Breast epithelium (tissue), 4 donors: ENCODE data around the gene PGGHG. TPM values are rescaled to one million over a fixed set of nuclear protein-coding genes. Genes with fewer than 3 reads are reported as not detected.

ENCODE experiments used
- DNase-seq, 2 donors: peaks; one replicate each; pipeline ENCODE4 v3.0.0-alpha.2; 2019; ENCODE audit warnings: low spot score in 2 of 2
- H3K27ac ChIP-seq, 2 donors: fragments of 200-600 bp; sonication (generic) in 1 of 2; one replicate each; pipeline ENCODE4 v1.5.1; 2016 to 2019; ENCODE audit warnings: mild to moderate bottlenecking in 1 of 2
- H3K27me3 ChIP-seq, 2 donors: fragments of 200-600 bp; sonication (generic) in 1 of 2; one replicate each; pipeline versions ENCODE4 v1.5.1 to v1.6.0; 2017 to 2019; ENCODE audit warnings: control low read depth in 1 of 2, mild to moderate bottlenecking in 1 of 2
- H3K36me3 ChIP-seq: fragments of 200-600 bp; one replicate; pipeline ENCODE4 v1.5.1; 2019
- H3K4me1 ChIP-seq, 2 donors: fragments of 200-600 bp; sonication (generic); one replicate each; pipeline ENCODE4 v1.5.1; 2016 to 2019; ENCODE audit warnings: control low read depth in 1 of 2
- H3K4me3 ChIP-seq, 3 donors: fragments of 200-600 bp; sonication (generic); 1 replicate in 2 of 3; 2 replicates in 1 of 3; pipeline ENCODE4 v1.5.1; 2016 to 2019; ENCODE audit warnings: mild to moderate bottlenecking in 3 of 3, moderate library complexity in 2 of 3
- H3K9me3 ChIP-seq, 2 donors: fragments of 200-600 bp; sonication (generic) in 1 of 2; one replicate each; pipeline ENCODE4 v1.5.1; 2016 to 2019; ENCODE audit warnings: control low read depth in 1 of 2
- POLR2A ChIP-seq: fragments of 450-650 bp; IDR thresholded peaks from one replicate; pipeline ENCODE4 v1.6.1; 2016; ENCODE audit warnings: antibody characterized with exemption, mild to moderate bottlenecking, moderate library complexity
- POLR2AphosphoS5 ChIP-seq, 3 donors: sonication (generic); formaldehyde crosslinking; IDR thresholded peaks; one replicate each; pipeline ENCODE4 v1.6.1; 2017; ENCODE audit warnings: antibody characterized with exemption in 3 of 3
- intact Hi-C: fragments of 100-400 bp; cut with DNase I; formaldehyde crosslinking; loops from one replicate; pipeline ENCODE4 v1.15.1; 2023; ENCODE audit warnings: low total_unique reads
- total RNA-seq, 3 donors: library from RNA; depleted of rRNA; stranded (reverse); fragments of >200 nt; gene quantifications; one replicate each; pipeline ENCODE4 v1.1.0, GENCODE V29; 2016
- TF ChIP-seq, protein P1 (sequence below), 3 donors: fragments of 450-650 bp; IDR thresholded peaks; one replicate each; pipeline ENCODE4 v1.5.1; 2016 to 2017; ENCODE audit warnings: antibody characterized with exemption in 3 of 3, mild to moderate bottlenecking in 3 of 3, moderate library complexity in 3 of 3

PGGHG gene
- total RNA-seq, 3 donors from 2014 or later, result 13.0 to 63.9 (median 37.3) TPM

DNA sequence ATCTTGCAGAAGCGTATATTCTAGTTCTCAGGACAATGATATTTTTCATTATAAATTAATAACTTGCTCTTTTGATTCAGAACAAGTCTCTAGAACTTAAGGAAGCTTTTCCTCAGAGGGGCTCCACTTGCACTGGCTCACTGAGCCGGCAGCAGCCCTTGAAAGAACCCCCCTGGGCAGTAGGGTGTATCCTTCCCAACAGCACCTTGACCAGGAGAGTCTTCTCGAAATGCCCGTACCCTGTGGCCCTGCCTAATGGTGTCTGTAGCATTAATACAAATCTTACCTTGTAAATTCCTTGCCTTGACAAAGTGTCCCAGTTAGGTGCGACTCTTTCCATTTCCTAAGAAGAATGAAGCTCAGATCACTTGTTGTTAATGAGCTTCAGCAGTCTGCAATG lies 38.7 kb upstream of the PGGHG start:
- H3K36me3 ChIP-seq, result peaks cover 10% of the 10 kb centered on the region
- H3K4me3 ChIP-seq, result no peak overlapping the region
- TF ChIP-seq, protein P1, sequence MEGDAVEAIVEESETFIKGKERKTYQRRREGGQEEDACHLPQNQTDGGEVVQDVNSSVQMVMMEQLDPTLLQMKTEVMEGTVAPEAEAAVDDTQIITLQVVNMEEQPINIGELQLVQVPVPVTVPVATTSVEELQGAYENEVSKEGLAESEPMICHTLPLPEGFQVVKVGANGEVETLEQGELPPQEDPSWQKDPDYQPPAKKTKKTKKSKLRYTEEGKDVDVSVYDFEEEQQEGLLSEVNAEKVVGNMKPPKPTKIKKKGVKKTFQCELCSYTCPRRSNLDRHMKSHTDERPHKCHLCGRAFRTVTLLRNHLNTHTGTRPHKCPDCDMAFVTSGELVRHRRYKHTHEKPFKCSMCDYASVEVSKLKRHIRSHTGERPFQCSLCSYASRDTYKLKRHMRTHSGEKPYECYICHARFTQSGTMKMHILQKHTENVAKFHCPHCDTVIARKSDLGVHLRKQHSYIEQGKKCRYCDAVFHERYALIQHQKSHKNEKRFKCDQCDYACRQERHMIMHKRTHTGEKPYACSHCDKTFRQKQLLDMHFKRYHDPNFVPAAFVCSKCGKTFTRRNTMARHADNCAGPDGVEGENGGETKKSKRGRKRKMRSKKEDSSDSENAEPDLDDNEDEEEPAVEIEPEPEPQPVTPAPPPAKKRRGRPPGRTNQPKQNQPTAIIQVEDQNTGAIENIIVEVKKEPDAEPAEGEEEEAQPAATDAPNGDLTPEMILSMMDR (IDR thresholded peaks at IDR 0.05), result no peak
- no peak for TF ChIP-seq POLR2A
- TF ChIP-seq POLR2AphosphoS5 (IDR thresholded peaks at IDR 0.05), result no peak
- H3K9me3 ChIP-seq, result no peaks in the 10 kb centered on the region
- H3K27ac ChIP-seq, result no peak overlapping the region
- H3K27me3 ChIP-seq, result no peaks in the 10 kb centered on the region
- no peaks in the 10 kb centered on the region for H3K4me1 ChIP-seq
- intact Hi-C loops, result no loop called here
- DNase-seq, result no peak

- TF ChIP-seq POLR2A (no peak), POLR2AphosphoS5 (IDR thresholded peaks at IDR 0.05) (no peak)
- TF ChIP-seq, protein P1 (IDR thresholded peaks at IDR 0.05), result peak; percentile 9 to 43 (median 39)
- Histone ChIP-seq H3K36me3 (peaks cover 10% of the 10 kb centered on the region), H3K27ac (no peak overlapping the region), H3K9me3 (no peaks in the 10 kb centered on the region), H3K4me3 (no peak overlapping the region), H3K4me1 (no peaks in the 10 kb centered on the region), H3K27me3 (no peaks in the 10 kb centered on the region)
- DNase-seq, result no peak
- intact Hi-C loops, result no loop called here
These were observed 38.1 kb upstream of the PGGHG start for GRCh38 chr11:250740-251299.

- DNase-seq, result no peak
- H3K9me3 ChIP-seq, result no peaks in the 10 kb centered on the region
- H3K27ac ChIP-seq, result no peak overlapping the region
- intact Hi-C loops, result no loop called here
- H3K4me1 ChIP-seq, result no peaks in the 10 kb centered on the region
- H3K36me3 ChIP-seq, result peaks cover 6% of the 10 kb centered on the region
- no peak overlapping the region for H3K4me3 ChIP-seq
- no peak for TF ChIP-seq POLR2AphosphoS5 (IDR thresholded peaks at IDR 0.05)
- TF ChIP-seq POLR2A, result no peak
- TF ChIP-seq, protein P1 (IDR thresholded peaks at IDR 0.05), result no peak
- H3K27me3 ChIP-seq, result no peaks in the 10 kb centered on the region
These were observed 37.4 kb upstream of the PGGHG start for GRCh38 chr11:251550-251949.

DNA sequence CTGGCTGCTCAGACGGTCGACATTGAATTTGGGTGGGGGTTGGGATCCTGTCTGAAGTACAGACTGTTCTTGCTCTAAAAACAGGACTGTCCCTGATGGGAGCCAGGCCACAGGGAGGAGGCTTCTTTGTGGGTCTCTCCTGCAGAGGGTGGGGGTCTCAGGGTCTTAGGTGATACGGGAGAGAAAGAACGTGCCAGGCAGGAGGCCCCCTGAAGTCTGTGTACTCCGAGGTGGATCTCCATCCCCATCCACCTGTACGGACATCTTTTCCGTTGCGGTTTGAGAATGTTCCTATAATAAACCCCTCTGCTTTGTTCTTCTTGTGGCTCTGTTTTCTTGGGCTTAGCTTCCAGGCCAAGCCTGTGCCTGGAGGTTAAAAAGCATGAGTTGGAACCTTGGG lies 36.3 kb upstream of the PGGHG start:
- Histone ChIP-seq H3K27me3 (no peaks in the 10 kb centered on the region), H3K9me3 (no peaks in the 10 kb centered on the region), H3K27ac (no peak overlapping the region), H3K4me3 (no peak overlapping the region), H3K4me1 (no peaks in the 10 kb centered on the region), H3K36me3 (peaks cover 4% of the 10 kb centered on the region)
- intact Hi-C loops, result loop anchor here (2.0 kb wide), 1 partner anchor 36 kb away; the partner anchor contains the start of gene PGGHG
- no peak for DNase-seq
- no peak for TF ChIP-seq POLR2AphosphoS5 (IDR thresholded peaks at IDR 0.05)
- TF ChIP-seq POLR2A, result no peak
- TF ChIP-seq, protein P1 (IDR thresholded peaks at IDR 0.05), result no peak

DNA sequence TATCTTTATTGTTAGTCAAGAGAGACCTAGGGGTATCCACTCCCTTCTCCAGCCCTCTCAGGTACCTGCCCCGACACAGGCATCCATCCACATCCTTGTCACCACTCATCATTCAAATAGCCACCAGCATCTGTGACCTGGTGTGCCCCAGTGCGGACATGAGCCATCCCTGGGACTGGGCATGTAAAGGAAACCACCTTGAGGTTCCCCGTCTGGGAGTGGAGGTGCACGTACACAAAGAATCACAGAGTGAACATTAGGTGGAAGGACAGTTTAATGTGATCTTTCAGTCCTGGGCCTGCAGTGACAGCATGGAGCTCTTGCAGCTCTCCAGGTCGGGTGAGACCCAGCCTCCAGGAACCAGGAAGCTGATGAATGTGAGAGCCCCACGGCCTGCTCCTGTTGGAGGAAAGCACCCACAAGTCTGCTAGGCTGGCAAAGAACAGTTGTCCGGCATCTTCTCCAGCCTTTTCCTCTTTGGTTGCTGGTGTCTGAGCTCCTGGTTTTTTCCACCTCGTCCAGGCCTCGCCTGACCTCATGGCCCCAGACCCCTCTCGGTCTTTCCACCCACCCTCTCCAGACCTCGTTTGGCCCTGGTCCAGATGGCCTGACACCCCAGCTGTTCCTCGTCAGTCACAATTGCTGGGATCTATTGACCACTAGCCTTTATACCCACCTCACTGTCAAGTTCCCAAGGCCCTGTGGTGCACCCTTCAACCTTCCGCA lies 35.6 kb upstream of the PGGHG start:
- Histone ChIP-seq H3K27me3 (no peaks in the 10 kb centered on the region), H3K9me3 (no peaks in the 10 kb centered on the region), H3K4me1 (no peaks in the 10 kb centered on the region), H3K27ac (no peak overlapping the region), H3K36me3 (peaks cover 4% of the 10 kb centered on the region), H3K4me3 (no peak overlapping the region)
- intact Hi-C loops, result loop anchor here (2.0 kb wide), 1 partner anchor 35 kb away; the partner anchor contains the start of gene PGGHG
- no peak for DNase-seq
- TF ChIP-seq POLR2AphosphoS5 (IDR thresholded peaks at IDR 0.05), result no peak
- no peak for TF ChIP-seq POLR2A
- TF ChIP-seq, protein P1 (IDR thresholded peaks at IDR 0.05), result no peak
